ENCODE measurements around the gene FAM193B. TPM values are rescaled to one million over a fixed set of nuclear protein-coding genes. Genes with fewer than 3 reads are reported as not detected.
A peak's percentile ranks its signal among the peaks of the same experiment; 100 is the strongest.

FAM193B gene
- total and polyA plus RNA-seq, 2 donors (not counting 1 experiment from before 2014, with no cell fraction given) = 227 to 301 TPM

GRCh38 chr5:177493795-177494345, 60.5 kb downstream of the FAM193B start:
- intact Hi-C loops (cut with micrococcal nuclease) = no loop called here
- ChIA-PET CTCF (interaction anchor here (1.0 to 2.4 kb wide), 4 partner anchors 8 to 184 kb away, joined by 3 to 9 read pairs (median 4); partner anchors contain the start of gene DDX41), POLR2A (interaction anchor here (0.7 kb wide), 3 partner anchors 20 to 106 kb away, joined by 3 to 7 read pairs (median 4); partner anchors contain the start of gene B4GALT7)
- Histone ChIP-seq H3K27me3 (replicated peaks in 1 of 4; ENCODE audit: control extremely low read depth in 1 of 4, control insufficient read depth in 3 of 4, insufficient read depth in 4 of 4, low read length in 3 of 4) (peaks cover 0 to 9% (median 4%) of the 10 kb centered on the region in 4 experiments), H3K9ac (ENCODE audit: low read length) (no peak overlapping the region), H3K4me3 (ENCODE audit: control extremely low read depth in 1 of 5, extremely low read depth in 1 of 5, insufficient read depth in 1 of 5, low read depth in 2 of 5, low read length in 4 of 5) (no peak overlapping the region), H3K36me3 (replicated peaks in 1 of 2; ENCODE audit: control extremely low read depth in 1 of 2, control insufficient read depth in 1 of 2, extremely low read depth in 1 of 2, insufficient read depth in 2 of 2, low read length in 1 of 2) (no peaks in the 10 kb centered on the region), H3K79me2 (ENCODE audit: control insufficient read depth, insufficient read depth, low read length) (peaks cover 9% of the 10 kb centered on the region), H2AFZ (ENCODE audit: insufficient read depth, low read depth, low read length, poor library complexity, severe bottlenecking) (no peak overlapping the region), H3K27ac (ENCODE audit: low read length in 2 of 2) (no peak overlapping the region), H3K9me3 (ENCODE audit: control extremely low read depth in 1 of 3, control insufficient read depth in 2 of 3, insufficient read depth in 1 of 3, low read length in 2 of 3) (peaks cover 0 to 10% (median 0%) of the 10 kb centered on the region in 3 donors), H3K4me2 (replicated peaks; ENCODE audit: low read depth, low read length, poor library complexity, severe bottlenecking) (peak overlapping the region; percentile 46), H3K4me1 (ENCODE audit: control insufficient read depth in 2 of 2, insufficient read depth in 2 of 2, low read length in 2 of 2) (peaks cover 37 to 50% of the 10 kb centered on the region in 2 donors), H4K20me1 (ENCODE audit: control insufficient read depth, insufficient read depth, low read length, poor library complexity, severe bottlenecking) (peaks cover 10% of the 10 kb centered on the region)
- Mint-ChIP-seq H3K4me1 (peaks cover 52% of the 10 kb centered on the region), H3K27ac (peak overlapping the region; percentile 77), H3K27me3 (peaks cover 3% of the 10 kb centered on the region), H3K4me3 (peak overlapping the region; percentile 32), H3K9me3 (ENCODE audit: insufficient read depth) (no peaks in the 10 kb centered on the region)
- 100% methylated on average over 3 of the region's 5 CpGs for WGBS (ENCODE audit: insufficient coverage)
- TF ChIP-seq CTCF (IDR thresholded peaks at IDR 0.05) = no peak
- TF ChIP-seq EZH2 (IDR thresholded peaks at IDR 0.05; ENCODE audit: borderline replicate concordance, insufficient read depth, low read depth, low read length, poor library complexity, severe bottlenecking) = no peak
- DNase-seq (no peak), ATAC-seq (ENCODE audit: low read depth) (no peak)

DNA sequence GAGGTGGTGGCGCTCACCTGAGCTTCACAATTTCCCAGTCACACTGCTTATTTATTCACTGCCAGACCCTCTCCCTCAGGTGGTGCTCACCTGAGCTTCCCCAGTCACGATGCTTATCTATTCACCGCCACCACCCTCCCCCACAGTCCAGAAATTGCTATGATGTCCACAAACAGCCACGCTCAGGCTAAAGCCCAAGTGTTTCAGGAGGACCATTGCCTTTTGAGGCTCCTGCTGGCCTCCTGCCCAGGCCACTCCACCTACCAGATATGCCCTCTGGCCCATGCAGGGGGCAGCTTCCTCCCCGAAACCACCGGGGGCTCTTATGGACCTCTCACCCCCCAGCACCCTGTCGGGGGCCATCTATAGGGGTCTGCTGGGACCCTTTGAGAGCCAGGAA, 61.5 kb downstream of the FAM193B start:
- no peak for TF ChIP-seq CTCF (IDR thresholded peaks at IDR 0.05)
- no peak for TF ChIP-seq EZH2 (IDR thresholded peaks at IDR 0.05; ENCODE audit: borderline replicate concordance, insufficient read depth, low read depth, low read length, poor library complexity, severe bottlenecking)
- POLR2A ChIA-PET = no interaction called here
- Histone ChIP-seq H2AFZ (ENCODE audit: insufficient read depth, low read depth, low read length, poor library complexity, severe bottlenecking) (no peak overlapping the region), H4K20me1 (ENCODE audit: control insufficient read depth, insufficient read depth, low read length, poor library complexity, severe bottlenecking) (peaks cover 10% of the 10 kb centered on the region), H3K36me3 (replicated peaks in 1 of 2; ENCODE audit: control extremely low read depth in 1 of 2, control insufficient read depth in 1 of 2, extremely low read depth in 1 of 2, insufficient read depth in 2 of 2, low read length in 1 of 2) (peaks cover 0 to under 1% of the 10 kb centered on the region in 2 experiments), H3K79me2 (ENCODE audit: control insufficient read depth, insufficient read depth, low read length) (peaks cover 5% of the 10 kb centered on the region), H3K9me3 (ENCODE audit: control extremely low read depth in 1 of 3, control insufficient read depth in 2 of 3, insufficient read depth in 1 of 3, low read length in 2 of 3) (peaks cover 0 to under 1% (median 0%) of the 10 kb centered on the region in 3 donors), H3K4me1 (ENCODE audit: control insufficient read depth in 2 of 2, insufficient read depth in 2 of 2, low read length in 2 of 2) (peaks cover 31 to 39% of the 10 kb centered on the region in 2 donors), H3K27ac (ENCODE audit: low read length in 2 of 2) (no peak overlapping the region), H3K4me3 (ENCODE audit: control extremely low read depth in 1 of 5, extremely low read depth in 1 of 5, insufficient read depth in 1 of 5, low read depth in 2 of 5, low read length in 4 of 5) (no peak overlapping the region), H3K27me3 (replicated peaks in 1 of 4; ENCODE audit: control extremely low read depth in 1 of 4, control insufficient read depth in 3 of 4, insufficient read depth in 4 of 4, low read length in 3 of 4) (no peaks in the 10 kb centered on the region), H3K9ac (ENCODE audit: low read length) (no peak overlapping the region), H3K4me2 (replicated peaks; ENCODE audit: low read depth, low read length, poor library complexity, severe bottlenecking) (no peak overlapping the region)
- Mint-ChIP-seq H3K4me1 (peaks cover 43% of the 10 kb centered on the region), H3K9me3 (ENCODE audit: insufficient read depth) (no peaks in the 10 kb centered on the region), H3K27ac (peak overlapping the region; percentile 37), H3K27me3 (no peaks in the 10 kb centered on the region), H3K4me3 (no peak overlapping the region)
- intact Hi-C loops (cut with micrococcal nuclease) = no loop called here
- ATAC-seq (ENCODE audit: low read depth) (no peak), DNase-seq (no peak)
- 96% methylated on average over 7 of the region's 7 CpGs for WGBS (ENCODE audit: insufficient coverage)
- CTCF ChIA-PET = interaction anchor here (0.7 to 2.4 kb wide), 7 partner anchors 9 to 584 kb away, joined by 3 to 9 read pairs (median 3); no protein-coding TSS in a partner anchor
